Measurements from ENCODE around the gene MBTPS1. TPM values are rescaled to one million over a fixed set of nuclear protein-coding genes. Genes with fewer than 3 reads are reported as not detected.

The MBTPS1 gene
- total RNA-seq, 1 donor from 2014 or later, result 88.7 TPM

DNA sequence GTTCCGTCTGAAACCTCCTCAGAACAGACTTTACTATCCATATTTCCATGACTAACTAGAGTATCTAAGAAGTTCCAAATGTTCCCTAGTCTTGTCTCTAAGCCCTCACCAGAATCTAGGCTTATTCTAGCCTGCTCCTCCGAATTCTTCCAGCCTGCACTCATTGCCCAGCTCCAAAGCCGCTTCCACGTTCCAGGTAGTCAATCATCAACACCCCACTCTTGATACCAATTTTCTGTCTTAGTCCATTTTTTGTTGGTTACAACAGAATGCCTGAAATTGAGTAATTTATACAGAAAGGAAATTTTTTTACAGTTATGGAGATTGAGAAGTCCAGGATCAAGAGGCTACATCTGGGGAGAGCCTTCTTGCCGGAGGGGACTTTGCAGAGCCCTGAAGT lies 95.3 kb downstream of the MBTPS1 start:
- H3K27me3 Mint-ChIP-seq (ENCODE audit: low read depth), result peaks cover 5% of the 10 kb centered on the region
- peaks cover 20% of the 10 kb centered on the region for H3K4me1 Mint-ChIP-seq (ENCODE audit: low read depth)
- peaks cover 22% of the 10 kb centered on the region for H3K9me3 Mint-ChIP-seq (ENCODE audit: low read depth)
- DNase-seq (ENCODE audit: low spot score), result no peak
- H3K4me3 Mint-ChIP-seq (ENCODE audit: unreplicated experiment), result no peak overlapping the region
- H3K36me3 Mint-ChIP-seq (ENCODE audit: low read depth), result peaks cover 8% of the 10 kb centered on the region
- H3K27ac Mint-ChIP-seq (ENCODE audit: unreplicated experiment), result no peak overlapping the region
- TF ChIP-seq, protein P1, sequence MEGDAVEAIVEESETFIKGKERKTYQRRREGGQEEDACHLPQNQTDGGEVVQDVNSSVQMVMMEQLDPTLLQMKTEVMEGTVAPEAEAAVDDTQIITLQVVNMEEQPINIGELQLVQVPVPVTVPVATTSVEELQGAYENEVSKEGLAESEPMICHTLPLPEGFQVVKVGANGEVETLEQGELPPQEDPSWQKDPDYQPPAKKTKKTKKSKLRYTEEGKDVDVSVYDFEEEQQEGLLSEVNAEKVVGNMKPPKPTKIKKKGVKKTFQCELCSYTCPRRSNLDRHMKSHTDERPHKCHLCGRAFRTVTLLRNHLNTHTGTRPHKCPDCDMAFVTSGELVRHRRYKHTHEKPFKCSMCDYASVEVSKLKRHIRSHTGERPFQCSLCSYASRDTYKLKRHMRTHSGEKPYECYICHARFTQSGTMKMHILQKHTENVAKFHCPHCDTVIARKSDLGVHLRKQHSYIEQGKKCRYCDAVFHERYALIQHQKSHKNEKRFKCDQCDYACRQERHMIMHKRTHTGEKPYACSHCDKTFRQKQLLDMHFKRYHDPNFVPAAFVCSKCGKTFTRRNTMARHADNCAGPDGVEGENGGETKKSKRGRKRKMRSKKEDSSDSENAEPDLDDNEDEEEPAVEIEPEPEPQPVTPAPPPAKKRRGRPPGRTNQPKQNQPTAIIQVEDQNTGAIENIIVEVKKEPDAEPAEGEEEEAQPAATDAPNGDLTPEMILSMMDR (IDR thresholded peaks at IDR 0.05), result no peak

DNA sequence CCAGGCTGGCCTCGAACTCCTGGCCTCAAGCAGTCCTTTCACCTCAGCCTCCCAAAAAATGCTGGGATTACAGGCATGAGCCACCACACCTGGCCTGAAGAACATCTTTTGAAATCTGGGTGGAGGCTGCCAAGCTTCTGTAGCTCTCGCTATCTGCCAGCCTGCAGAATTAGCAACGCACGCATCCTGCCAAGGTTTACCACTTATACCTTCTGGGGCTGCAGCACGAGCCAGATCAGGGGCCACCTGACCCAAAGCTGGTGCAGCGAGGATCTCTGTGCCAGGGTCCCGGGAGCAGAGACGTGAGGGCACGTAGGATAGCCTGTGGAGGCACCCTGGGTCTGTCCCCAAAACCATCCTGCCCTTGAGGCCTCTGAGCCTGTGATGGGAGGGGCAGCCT lies 96.4 kb downstream of the MBTPS1 start:
- peaks cover 22% of the 10 kb centered on the region for H3K9me3 Mint-ChIP-seq (ENCODE audit: low read depth)
- H3K4me3 Mint-ChIP-seq (ENCODE audit: unreplicated experiment), result no peak overlapping the region
- no peak for DNase-seq (ENCODE audit: low spot score)
- H3K27ac Mint-ChIP-seq (ENCODE audit: unreplicated experiment), result no peak overlapping the region
- peaks cover 17% of the 10 kb centered on the region for H3K4me1 Mint-ChIP-seq (ENCODE audit: low read depth)
- peaks cover 8% of the 10 kb centered on the region for H3K36me3 Mint-ChIP-seq (ENCODE audit: low read depth)
- H3K27me3 Mint-ChIP-seq (ENCODE audit: low read depth), result peaks cover 7% of the 10 kb centered on the region
- TF ChIP-seq, protein P1 (IDR thresholded peaks at IDR 0.05), result no peak

DNA sequence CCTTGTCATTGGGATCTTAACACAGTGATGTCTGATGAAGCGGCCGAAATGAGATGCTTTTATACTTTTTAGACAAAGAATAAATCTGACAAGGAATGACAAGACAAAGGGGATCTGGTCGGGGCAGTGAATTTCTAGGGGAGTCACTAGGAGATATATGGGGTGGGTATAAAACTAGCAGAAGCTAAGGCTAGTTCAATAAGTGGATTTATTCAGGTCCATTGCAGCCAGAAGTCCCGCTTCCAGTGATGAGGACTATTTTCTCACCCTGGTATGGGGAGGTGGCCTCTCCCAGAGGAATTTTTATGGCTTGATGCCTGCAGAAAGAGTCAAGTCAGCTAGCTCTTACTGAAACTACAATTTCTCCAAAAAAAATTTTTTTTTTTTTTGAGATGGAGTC lies 98.0 kb downstream of the MBTPS1 start:
- peaks cover 8% of the 10 kb centered on the region for H3K36me3 Mint-ChIP-seq (ENCODE audit: low read depth)
- peaks cover 7% of the 10 kb centered on the region for H3K27me3 Mint-ChIP-seq (ENCODE audit: low read depth)
- TF ChIP-seq, protein P1 (IDR thresholded peaks at IDR 0.05), result no peak
- H3K4me1 Mint-ChIP-seq (ENCODE audit: low read depth), result peaks cover 5% of the 10 kb centered on the region
- H3K27ac Mint-ChIP-seq (ENCODE audit: unreplicated experiment), result no peak overlapping the region
- no peak overlapping the region for H3K4me3 Mint-ChIP-seq (ENCODE audit: unreplicated experiment)
- H3K9me3 Mint-ChIP-seq (ENCODE audit: low read depth), result peaks cover 22% of the 10 kb centered on the region
- DNase-seq (ENCODE audit: low spot score), result no peak

DNA sequence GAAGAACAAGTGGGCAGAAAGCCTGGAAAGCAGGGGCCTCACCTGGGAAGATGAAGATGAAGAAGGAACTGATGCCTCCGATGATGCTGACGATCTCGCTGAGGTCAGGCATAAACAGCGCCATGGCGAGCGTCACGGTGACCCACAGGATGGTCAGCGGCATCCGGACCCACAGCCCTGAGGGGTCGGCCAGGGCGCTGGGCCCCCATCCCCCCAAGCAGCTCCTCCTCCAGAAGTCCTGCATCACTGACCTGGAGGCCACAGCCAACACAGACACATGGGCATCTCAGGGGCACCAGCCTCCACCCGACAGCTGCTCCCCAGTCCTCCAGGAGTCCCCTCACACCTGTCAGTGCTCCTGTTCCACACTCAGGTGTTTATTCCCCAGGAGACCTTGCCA lies 100.3 kb downstream of the MBTPS1 start:
- Mint-ChIP-seq H3K9me3 (ENCODE audit: low read depth) (peaks cover 14% of the 10 kb centered on the region), H3K27ac (ENCODE audit: unreplicated experiment) (no peak overlapping the region), H3K4me1 (ENCODE audit: low read depth) (no peaks in the 10 kb centered on the region), H3K4me3 (ENCODE audit: unreplicated experiment) (no peak overlapping the region), H3K27me3 (ENCODE audit: low read depth) (peaks cover 5% of the 10 kb centered on the region), H3K36me3 (ENCODE audit: low read depth) (peaks cover 6% of the 10 kb centered on the region)
- TF ChIP-seq, protein P1 (IDR thresholded peaks at IDR 0.05), result no peak
- no peak for DNase-seq (ENCODE audit: low spot score)

DNA sequence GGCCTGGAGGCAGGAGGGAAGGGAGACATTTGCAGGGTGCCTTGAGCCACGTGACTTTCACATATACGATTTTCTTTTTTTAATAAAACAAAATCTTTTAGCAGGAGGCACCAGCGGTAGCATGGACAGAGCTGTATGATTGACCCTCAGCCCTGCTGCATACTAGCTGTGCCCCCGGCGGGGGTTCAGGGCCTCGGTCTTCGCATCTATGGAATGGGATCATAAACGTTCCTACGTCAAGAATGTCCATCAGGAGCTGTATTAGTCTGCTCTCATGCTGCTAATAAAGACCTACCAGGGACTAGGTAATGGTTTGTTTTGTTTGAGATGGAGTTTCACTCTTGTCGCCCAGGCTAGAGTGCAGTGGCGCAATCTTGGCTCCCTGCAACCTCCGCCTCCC lies 101.3 kb downstream of the MBTPS1 start:
- Mint-ChIP-seq H3K27me3 (ENCODE audit: low read depth) (peaks cover 8% of the 10 kb centered on the region), H3K36me3 (ENCODE audit: low read depth) (peaks cover 4% of the 10 kb centered on the region), H3K9me3 (ENCODE audit: low read depth) (peaks cover 11% of the 10 kb centered on the region), H3K27ac (ENCODE audit: unreplicated experiment) (no peak overlapping the region), H3K4me3 (ENCODE audit: unreplicated experiment) (no peak overlapping the region), H3K4me1 (ENCODE audit: low read depth) (no peaks in the 10 kb centered on the region)
- TF ChIP-seq, protein P1 (IDR thresholded peaks at IDR 0.05), result no peak
- DNase-seq (ENCODE audit: low spot score), result no peak
